GM12875 (cell line): ENCODE data around the gene SLC2A3.
"Not testable (repeated sequence)": the region's sequence is repeated elsewhere in the genome, so short reads cannot be mapped to it uniquely, and the experiment has no call there.

Experiments
- H3K4me3 ChIP-seq: one replicate; pipeline ENCODE4 v1.5.1; 2011; ENCODE audit warnings: low read depth, low read length, control low read depth
- TF ChIP-seq, protein P1 (sequence below): IDR thresholded peaks from 2 replicates; pipeline ENCODE4 v1.5.1; 2011; ENCODE audit warnings: low read depth, mild to moderate bottlenecking, control low read depth, inconsistent platforms, low read length, moderate library complexity, borderline replicate concordance; ENCODE audit not compliant: insufficient read depth

The SLC2A3 gene

DNA sequence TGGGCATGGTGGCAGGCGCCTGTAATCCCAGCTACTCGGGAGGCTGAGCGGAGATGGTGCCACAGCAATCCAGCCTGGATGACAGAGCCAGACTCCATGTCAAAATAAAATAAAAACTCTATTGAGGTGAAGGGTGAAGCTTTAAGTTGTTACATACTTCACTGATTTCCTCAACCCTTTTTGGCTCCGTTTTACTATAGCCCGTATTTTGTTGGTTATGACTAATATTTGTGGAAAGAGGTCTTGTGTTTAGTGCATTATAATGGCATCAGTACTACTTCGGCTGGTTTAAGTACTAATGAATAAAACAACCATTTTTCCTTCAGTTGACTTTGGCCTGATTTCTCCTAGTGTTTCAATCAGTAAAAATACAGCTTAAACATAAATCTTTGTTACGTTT lies 36.2 kb downstream of the SLC2A3 start:
- TF ChIP-seq, protein P1, sequence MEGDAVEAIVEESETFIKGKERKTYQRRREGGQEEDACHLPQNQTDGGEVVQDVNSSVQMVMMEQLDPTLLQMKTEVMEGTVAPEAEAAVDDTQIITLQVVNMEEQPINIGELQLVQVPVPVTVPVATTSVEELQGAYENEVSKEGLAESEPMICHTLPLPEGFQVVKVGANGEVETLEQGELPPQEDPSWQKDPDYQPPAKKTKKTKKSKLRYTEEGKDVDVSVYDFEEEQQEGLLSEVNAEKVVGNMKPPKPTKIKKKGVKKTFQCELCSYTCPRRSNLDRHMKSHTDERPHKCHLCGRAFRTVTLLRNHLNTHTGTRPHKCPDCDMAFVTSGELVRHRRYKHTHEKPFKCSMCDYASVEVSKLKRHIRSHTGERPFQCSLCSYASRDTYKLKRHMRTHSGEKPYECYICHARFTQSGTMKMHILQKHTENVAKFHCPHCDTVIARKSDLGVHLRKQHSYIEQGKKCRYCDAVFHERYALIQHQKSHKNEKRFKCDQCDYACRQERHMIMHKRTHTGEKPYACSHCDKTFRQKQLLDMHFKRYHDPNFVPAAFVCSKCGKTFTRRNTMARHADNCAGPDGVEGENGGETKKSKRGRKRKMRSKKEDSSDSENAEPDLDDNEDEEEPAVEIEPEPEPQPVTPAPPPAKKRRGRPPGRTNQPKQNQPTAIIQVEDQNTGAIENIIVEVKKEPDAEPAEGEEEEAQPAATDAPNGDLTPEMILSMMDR: no peak
- H3K4me3 ChIP-seq: no peak overlapping the region

DNA sequence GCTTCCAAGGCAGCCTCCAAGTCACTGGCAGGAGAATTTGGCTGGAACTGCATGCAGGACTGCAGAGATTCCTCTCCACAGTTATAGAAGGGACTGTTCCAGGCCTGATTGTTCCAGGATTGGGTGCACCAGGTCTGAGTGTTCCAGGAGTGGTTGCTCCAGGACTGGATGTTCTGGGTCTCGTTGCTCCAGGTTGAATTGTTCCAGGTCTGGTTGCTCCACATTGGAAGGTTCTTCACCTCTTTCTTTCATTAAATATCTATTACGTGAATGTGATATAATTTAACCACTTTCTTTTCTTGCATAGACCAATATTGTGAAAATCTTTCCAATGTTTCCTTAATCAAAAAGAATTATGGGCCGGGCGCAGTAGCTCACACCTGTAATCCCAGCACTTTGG lies 39.3 kb downstream of the SLC2A3 start:
- not testable (repeated sequence) for H3K4me3 ChIP-seq

DNA sequence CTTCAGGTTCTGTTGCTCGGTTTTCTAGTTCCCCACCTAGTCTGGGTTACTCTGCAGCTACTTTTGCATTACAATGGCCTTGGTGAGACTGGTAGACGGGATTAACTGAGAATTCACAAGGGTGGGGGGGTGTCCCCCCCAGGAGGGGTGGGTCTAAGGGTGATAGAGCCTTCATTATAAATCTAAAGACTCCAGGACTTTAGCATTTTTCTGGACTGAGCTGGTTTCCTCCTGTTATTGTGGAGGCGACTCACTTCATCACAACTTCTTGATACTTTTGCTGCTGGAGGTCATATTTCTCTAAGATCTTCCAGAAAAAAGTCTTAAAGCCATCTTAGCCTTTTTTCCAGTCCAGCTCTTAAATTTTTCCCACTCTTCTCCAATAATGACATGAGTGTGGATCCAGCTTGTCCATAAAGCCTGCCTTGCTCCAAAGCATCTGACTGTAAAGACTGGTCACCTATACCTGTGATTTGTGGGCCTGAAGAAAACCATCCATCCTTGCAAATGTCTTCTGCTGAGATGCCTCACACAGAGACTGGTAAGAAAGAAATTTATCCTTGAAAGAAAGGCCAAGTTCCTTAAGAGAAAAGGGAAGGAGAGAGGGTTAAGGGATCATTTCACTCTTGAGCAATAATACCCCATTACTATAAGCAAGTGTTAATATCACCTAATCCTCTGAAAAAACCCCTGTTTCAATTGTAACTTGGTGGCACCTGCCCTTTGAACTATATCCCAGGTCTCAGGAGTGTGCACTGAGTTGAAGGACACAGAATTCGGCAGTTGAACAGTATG lies 43.6 kb downstream of the SLC2A3 start:
- TF ChIP-seq, protein P1: no peak
- H3K4me3 ChIP-seq: no peak overlapping the region

GRCh38 chr12:7884689-7885088 lies 51.3 kb downstream of the SLC2A3 start:
- TF ChIP-seq, protein P1: no peak
- H3K4me3 ChIP-seq: no peak overlapping the region

- H3K4me3 ChIP-seq: not testable (repeated sequence)
Observed at GRCh38 chr12:7881736-7882120, 54.3 kb downstream of the SLC2A3 start.

DNA sequence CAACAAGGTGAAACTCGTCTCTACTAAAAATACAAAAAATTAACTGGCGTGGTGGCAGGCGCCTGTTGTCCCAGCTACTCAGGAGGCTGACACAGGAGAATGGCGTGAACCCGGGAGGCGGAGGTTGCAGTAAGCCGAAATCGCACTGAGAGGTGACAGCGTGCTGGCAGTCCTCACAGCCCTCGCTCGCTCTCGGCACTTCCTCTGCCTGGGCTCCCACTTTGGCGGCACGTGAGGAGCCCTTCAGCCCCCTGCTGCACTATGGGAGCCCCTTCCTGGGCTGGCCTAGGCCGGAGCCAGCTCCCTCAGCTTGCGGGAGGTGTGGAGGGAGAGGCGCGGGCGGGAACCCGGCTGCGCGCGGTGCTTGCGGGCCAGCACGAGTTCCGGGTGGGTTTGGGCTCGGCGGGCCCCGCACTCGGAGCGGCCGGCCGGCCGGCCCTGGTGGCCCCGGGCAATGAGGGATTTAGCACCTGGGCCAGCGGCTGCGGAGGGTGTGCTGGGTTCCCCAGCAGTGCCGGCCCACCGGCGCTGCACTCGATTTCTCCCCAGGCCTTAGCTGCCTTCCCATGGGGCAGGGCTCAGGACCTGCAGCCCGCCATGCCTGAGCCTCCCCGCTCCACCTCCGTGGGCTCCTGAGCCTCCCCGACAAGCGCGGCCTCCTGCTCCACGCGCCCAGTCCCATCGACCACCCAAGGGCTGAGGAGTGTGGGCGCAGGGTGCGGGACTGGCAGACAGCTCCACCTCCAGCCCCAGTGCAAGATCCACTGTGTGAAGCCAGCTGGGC lies 54.8 kb downstream of the SLC2A3 start:
- not testable (repeated sequence) for H3K4me3 ChIP-seq

DNA sequence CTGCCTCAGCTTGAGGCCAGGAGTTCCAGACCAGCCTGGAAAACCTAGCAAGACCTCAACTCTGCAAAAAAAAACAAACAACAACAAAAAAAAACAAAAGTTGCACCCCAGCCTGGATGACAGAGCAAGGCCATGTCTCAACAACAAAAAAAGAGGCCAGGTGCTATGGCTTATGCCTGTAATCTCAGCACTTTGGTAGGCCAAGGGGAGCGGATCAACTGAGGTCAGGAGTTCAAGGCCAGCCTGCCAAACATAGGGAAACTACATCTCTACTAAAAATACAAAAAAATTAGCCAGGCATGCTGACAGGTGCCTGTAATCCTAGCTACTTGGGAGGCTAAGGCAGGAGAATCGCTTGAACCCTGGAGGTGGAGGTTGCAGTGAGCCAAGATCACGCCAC lies 56.7 kb downstream of the SLC2A3 start:
- TF ChIP-seq, protein P1: no peak
- H3K4me3 ChIP-seq: no peak overlapping the region

GRCh38 chr12:7877420-7877819 lies 58.6 kb downstream of the SLC2A3 start:
- TF ChIP-seq, protein P1: no peak
- no peak overlapping the region for H3K4me3 ChIP-seq
